Panc1 (cell line): ENCODE data around the gene LIN9.

Experiments
- POLR2AphosphoS5 ChIP-seq: IDR thresholded peaks from 2 replicates; pipeline ENCODE4 v1.6.1; 2012; ENCODE audit warnings: mild to moderate bottlenecking, low read depth, low read length, moderate library complexity
- TF ChIP-seq, protein P1 (sequence below): fragments of 450-650 bp; IDR thresholded peaks from 2 replicates; pipeline ENCODE4 v1.5.1; 2017; ENCODE audit warnings: mild to moderate bottlenecking

DNA sequence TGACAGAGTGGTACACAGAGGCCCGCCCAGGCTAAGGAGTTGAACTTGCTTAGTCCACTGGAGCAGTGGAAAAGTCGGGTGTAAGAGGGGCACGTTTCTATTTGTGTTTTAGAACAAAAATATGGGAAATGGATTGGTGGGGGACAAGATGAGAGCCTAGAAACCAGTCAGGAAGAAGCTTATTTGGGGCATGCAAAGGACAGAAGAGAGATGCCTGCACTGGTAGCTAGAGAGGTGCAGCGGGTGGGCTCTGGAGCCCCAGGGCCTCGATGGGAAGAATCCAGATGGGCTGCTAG, 1.2 kb upstream of the LIN9 start:
- TF ChIP-seq, protein P1, sequence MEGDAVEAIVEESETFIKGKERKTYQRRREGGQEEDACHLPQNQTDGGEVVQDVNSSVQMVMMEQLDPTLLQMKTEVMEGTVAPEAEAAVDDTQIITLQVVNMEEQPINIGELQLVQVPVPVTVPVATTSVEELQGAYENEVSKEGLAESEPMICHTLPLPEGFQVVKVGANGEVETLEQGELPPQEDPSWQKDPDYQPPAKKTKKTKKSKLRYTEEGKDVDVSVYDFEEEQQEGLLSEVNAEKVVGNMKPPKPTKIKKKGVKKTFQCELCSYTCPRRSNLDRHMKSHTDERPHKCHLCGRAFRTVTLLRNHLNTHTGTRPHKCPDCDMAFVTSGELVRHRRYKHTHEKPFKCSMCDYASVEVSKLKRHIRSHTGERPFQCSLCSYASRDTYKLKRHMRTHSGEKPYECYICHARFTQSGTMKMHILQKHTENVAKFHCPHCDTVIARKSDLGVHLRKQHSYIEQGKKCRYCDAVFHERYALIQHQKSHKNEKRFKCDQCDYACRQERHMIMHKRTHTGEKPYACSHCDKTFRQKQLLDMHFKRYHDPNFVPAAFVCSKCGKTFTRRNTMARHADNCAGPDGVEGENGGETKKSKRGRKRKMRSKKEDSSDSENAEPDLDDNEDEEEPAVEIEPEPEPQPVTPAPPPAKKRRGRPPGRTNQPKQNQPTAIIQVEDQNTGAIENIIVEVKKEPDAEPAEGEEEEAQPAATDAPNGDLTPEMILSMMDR = no peak
- no peak for TF ChIP-seq POLR2AphosphoS5
